ENCODE data around the gene ARHGAP4.

ARHGAP4 gene

GRCh38 chrX:153910446-153910845 is 15.6 kb downstream of the ARHGAP4 start:
- H3K9ac ChIP-seq (ENCODE audit: low read length in 5 of 5): no peak overlapping the region
- H3K36me3 ChIP-seq (ENCODE audit: control insufficient read depth in 5 of 5, insufficient read depth in 5 of 5, low read length in 5 of 5): peaks cover 0 to 10% (median 0%) of the 10 kb centered on the region in 5 donors
- no peak overlapping the region for H3K4me3 ChIP-seq (ENCODE audit: low read depth in 1 of 5, low read length in 5 of 5)
- peaks cover 0 to 30% (median 0%) of the 10 kb centered on the region in 5 donors for H3K4me1 ChIP-seq (ENCODE audit: control insufficient read depth in 5 of 5, insufficient read depth in 5 of 5, low read length in 5 of 5)
- no peaks in the 10 kb centered on the region for H3K9me3 ChIP-seq (ENCODE audit: control insufficient read depth in 5 of 5, low read length in 5 of 5)
- no peak overlapping the region for H3K27ac ChIP-seq (ENCODE audit: low read depth, low read length)
- H3K27me3 ChIP-seq (ENCODE audit: control insufficient read depth in 5 of 5, insufficient read depth in 4 of 5, low read length in 5 of 5): peaks cover 12 to 43% (median 21%) of the 10 kb centered on the region in 5 donors

- Histone ChIP-seq H3K9ac (ENCODE audit: low read length in 5 of 5) (no peak overlapping the region), H3K9me3 (ENCODE audit: control insufficient read depth in 5 of 5, low read length in 5 of 5) (no peaks in the 10 kb centered on the region), H3K4me1 (ENCODE audit: control insufficient read depth in 5 of 5, insufficient read depth in 5 of 5, low read length in 5 of 5) (peaks cover 0 to 30% (median 0%) of the 10 kb centered on the region in 5 donors), H3K27me3 (ENCODE audit: control insufficient read depth in 5 of 5, insufficient read depth in 4 of 5, low read length in 5 of 5) (peaks cover 12 to 43% (median 21%) of the 10 kb centered on the region in 5 donors), H3K4me3 (ENCODE audit: low read depth in 1 of 5, low read length in 5 of 5) (no peak overlapping the region), H3K36me3 (ENCODE audit: control insufficient read depth in 5 of 5, insufficient read depth in 5 of 5, low read length in 5 of 5) (peaks cover 0 to 10% (median 0%) of the 10 kb centered on the region in 5 donors), H3K27ac (ENCODE audit: low read depth, low read length) (no peak overlapping the region)
Measured at GRCh38 chrX:153909980-153910360, 16.1 kb downstream of the ARHGAP4 start.

GRCh38 chrX:153909024-153909979 is 16.8 kb downstream of the ARHGAP4 start:
- H3K27ac ChIP-seq (ENCODE audit: low read depth, low read length): no peak overlapping the region
- peaks cover 12 to 45% (median 21%) of the 10 kb centered on the region in 5 donors for H3K27me3 ChIP-seq (ENCODE audit: control insufficient read depth in 5 of 5, insufficient read depth in 4 of 5, low read length in 5 of 5)
- no peak overlapping the region for H3K4me3 ChIP-seq (ENCODE audit: low read depth in 1 of 5, low read length in 5 of 5)
- H3K4me1 ChIP-seq (ENCODE audit: control insufficient read depth in 5 of 5, insufficient read depth in 5 of 5, low read length in 5 of 5): peaks cover 0 to 30% (median 0%) of the 10 kb centered on the region in 5 donors
- no peaks in the 10 kb centered on the region for H3K9me3 ChIP-seq (ENCODE audit: control insufficient read depth in 5 of 5, low read length in 5 of 5)
- H3K36me3 ChIP-seq (ENCODE audit: control insufficient read depth in 5 of 5, insufficient read depth in 5 of 5, low read length in 5 of 5): peaks cover 0 to 10% (median 0%) of the 10 kb centered on the region in 5 donors
- no peak overlapping the region for H3K9ac ChIP-seq (ENCODE audit: low read length in 5 of 5)

- no peak overlapping the region for H3K4me3 ChIP-seq (ENCODE audit: low read depth in 1 of 5, low read length in 5 of 5)
- no peak overlapping the region for H3K27ac ChIP-seq (ENCODE audit: low read depth, low read length)
- H3K9me3 ChIP-seq (ENCODE audit: control insufficient read depth in 5 of 5, low read length in 5 of 5): no peaks in the 10 kb centered on the region
- peaks cover 12 to 42% (median 25%) of the 10 kb centered on the region in 5 donors for H3K27me3 ChIP-seq (ENCODE audit: control insufficient read depth in 5 of 5, insufficient read depth in 4 of 5, low read length in 5 of 5)
- H3K4me1 ChIP-seq (ENCODE audit: control insufficient read depth in 5 of 5, insufficient read depth in 5 of 5, low read length in 5 of 5): peaks cover 0 to 38% (median 7%) of the 10 kb centered on the region in 5 donors
- peaks cover 0 to 10% (median 0%) of the 10 kb centered on the region in 5 donors for H3K36me3 ChIP-seq (ENCODE audit: control insufficient read depth in 5 of 5, insufficient read depth in 5 of 5, low read length in 5 of 5)
- no peak overlapping the region for H3K9ac ChIP-seq (ENCODE audit: low read length in 5 of 5)
Measured at GRCh38 chrX:153908219-153908860, 17.7 kb downstream of the ARHGAP4 start.

GRCh38 chrX:153907456-153907855 is 18.6 kb downstream of the ARHGAP4 start:
- peaks cover 0 to 4% (median 0%) of the 10 kb centered on the region in 5 donors for H3K36me3 ChIP-seq (ENCODE audit: control insufficient read depth in 5 of 5, insufficient read depth in 5 of 5, low read length in 5 of 5)
- H3K27ac ChIP-seq (ENCODE audit: low read depth, low read length): no peak overlapping the region
- peaks cover 0 to 47% (median 14%) of the 10 kb centered on the region in 5 donors for H3K4me1 ChIP-seq (ENCODE audit: control insufficient read depth in 5 of 5, insufficient read depth in 5 of 5, low read length in 5 of 5)
- no peaks in the 10 kb centered on the region for H3K9me3 ChIP-seq (ENCODE audit: control insufficient read depth in 5 of 5, low read length in 5 of 5)
- H3K9ac ChIP-seq (ENCODE audit: low read length in 5 of 5): no peak overlapping the region
- H3K27me3 ChIP-seq (ENCODE audit: control insufficient read depth in 5 of 5, insufficient read depth in 4 of 5, low read length in 5 of 5): peaks cover 12 to 39% (median 25%) of the 10 kb centered on the region in 5 donors
- no peak overlapping the region for H3K4me3 ChIP-seq (ENCODE audit: low read depth in 1 of 5, low read length in 5 of 5)

- H3K4me3 ChIP-seq (ENCODE audit: low read depth in 1 of 5, low read length in 5 of 5): peak overlapping the region in 2 of 5 donors; percentile 50 to 62
- H3K27ac ChIP-seq (ENCODE audit: low read depth, low read length): no peak overlapping the region
- peaks cover 0 to 58% (median 22%) of the 10 kb centered on the region in 5 donors for H3K4me1 ChIP-seq (ENCODE audit: control insufficient read depth in 5 of 5, insufficient read depth in 5 of 5, low read length in 5 of 5)
- H3K36me3 ChIP-seq (ENCODE audit: control insufficient read depth in 5 of 5, insufficient read depth in 5 of 5, low read length in 5 of 5): peaks cover 0 to 4% (median 0%) of the 10 kb centered on the region in 5 donors
- peaks cover 12 to 36% (median 25%) of the 10 kb centered on the region in 5 donors for H3K27me3 ChIP-seq (ENCODE audit: control insufficient read depth in 5 of 5, insufficient read depth in 4 of 5, low read length in 5 of 5)
- H3K9me3 ChIP-seq (ENCODE audit: control insufficient read depth in 5 of 5, low read length in 5 of 5): no peaks in the 10 kb centered on the region
- H3K9ac ChIP-seq (ENCODE audit: low read length in 5 of 5): no peak overlapping the region
Measured at GRCh38 chrX:153906126-153906917, 19.7 kb downstream of the ARHGAP4 start.

GRCh38 chrX:153905481-153906095 is 20.5 kb downstream of the ARHGAP4 start:
- H3K27ac ChIP-seq (ENCODE audit: low read depth, low read length): no peak overlapping the region
- no peaks in the 10 kb centered on the region for H3K9me3 ChIP-seq (ENCODE audit: control insufficient read depth in 5 of 5, low read length in 5 of 5)
- H3K36me3 ChIP-seq (ENCODE audit: control insufficient read depth in 5 of 5, insufficient read depth in 5 of 5, low read length in 5 of 5): peaks cover 0 to 4% (median 0%) of the 10 kb centered on the region in 5 donors
- peaks cover 0 to 64% (median 28%) of the 10 kb centered on the region in 5 donors for H3K4me1 ChIP-seq (ENCODE audit: control insufficient read depth in 5 of 5, insufficient read depth in 5 of 5, low read length in 5 of 5)
- peak overlapping the region in 3 of 5 donors; percentile 50 to 62 (median 55) for H3K4me3 ChIP-seq (ENCODE audit: low read depth in 1 of 5, low read length in 5 of 5)
- H3K9ac ChIP-seq (ENCODE audit: low read length in 5 of 5): peak overlapping the region in 1 of 5 donors; percentile 8
- peaks cover 12 to 33% (median 21%) of the 10 kb centered on the region in 5 donors for H3K27me3 ChIP-seq (ENCODE audit: control insufficient read depth in 5 of 5, insufficient read depth in 4 of 5, low read length in 5 of 5)

GRCh38 chrX:153903991-153904957 is 21.8 kb downstream of the ARHGAP4 start, which contains the start of gene AVPR2:
AVPR2 (plus strand) TSS chrX:153904673; CDS start chrX:153905146, 473 bp downstream.
- Histone ChIP-seq H3K36me3 (ENCODE audit: control insufficient read depth in 5 of 5, insufficient read depth in 5 of 5, low read length in 5 of 5) (peaks cover 0 to 4% (median 0%) of the 10 kb centered on the region in 5 donors), H3K4me3 (ENCODE audit: low read depth in 1 of 5, low read length in 5 of 5) (peak within 1 kb of the TSS in 4 of 5 donors; percentile 35 to 62 (median 52)), H3K9ac (ENCODE audit: low read length in 5 of 5) (peak within 1 kb of the TSS in 2 of 5 donors; percentile 7 to 8), H3K27ac (ENCODE audit: low read depth, low read length) (no peak within 1 kb of the TSS), H3K9me3 (ENCODE audit: control insufficient read depth in 5 of 5, low read length in 5 of 5) (no peaks in the 10 kb centered on the region), H3K4me1 (ENCODE audit: control insufficient read depth in 5 of 5, insufficient read depth in 5 of 5, low read length in 5 of 5) (peaks cover 0 to 64% (median 28%) of the 10 kb centered on the region in 5 donors), H3K27me3 (ENCODE audit: control insufficient read depth in 5 of 5, insufficient read depth in 4 of 5, low read length in 5 of 5) (peaks cover 12 to 32% (median 21%) of the 10 kb centered on the region in 5 donors)
